ENCODE data around the gene DYNLL2.
"Not testable (repeated sequence)": the region's sequence is repeated elsewhere in the genome, so short reads cannot be mapped to it uniquely, and the experiment has no call there.

Gene DYNLL2

GRCh38 chr17:58082870-58083490 lies at the start of gene DYNLL2:
Gene DYNLL2, plus strand, starts transcription at chr17:58083419. Its CDS starts 3,672 bp downstream, at chr17:58087091.
- DNase-seq (ENCODE audit: low read depth in 4 of 4, low spot score in 1 of 4), result peak; percentile 72 to 89 (median 84)

DNA sequence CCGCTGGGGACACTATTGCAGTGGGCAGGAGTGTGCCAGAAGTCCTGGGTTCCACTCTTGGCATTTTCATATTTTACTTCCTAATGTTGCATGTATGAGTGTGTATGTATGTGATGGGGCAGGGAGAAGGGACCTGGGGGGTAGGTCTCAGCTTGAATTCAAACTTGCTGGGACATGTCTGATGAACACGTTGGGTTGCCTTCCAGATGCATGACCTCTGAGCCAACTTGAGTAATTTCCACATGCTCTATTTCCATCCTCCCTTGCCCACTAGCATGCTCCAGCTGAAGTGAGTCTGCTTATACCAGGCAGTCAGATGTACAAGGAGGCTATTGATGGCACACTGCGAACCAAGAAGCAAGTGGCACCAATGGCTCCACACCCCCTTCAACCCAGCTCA lies 43.2 kb upstream of the DYNLL2 start:
- DNase-seq (ENCODE audit: low read depth in 4 of 4, low spot score in 1 of 4), result no peak

DNA sequence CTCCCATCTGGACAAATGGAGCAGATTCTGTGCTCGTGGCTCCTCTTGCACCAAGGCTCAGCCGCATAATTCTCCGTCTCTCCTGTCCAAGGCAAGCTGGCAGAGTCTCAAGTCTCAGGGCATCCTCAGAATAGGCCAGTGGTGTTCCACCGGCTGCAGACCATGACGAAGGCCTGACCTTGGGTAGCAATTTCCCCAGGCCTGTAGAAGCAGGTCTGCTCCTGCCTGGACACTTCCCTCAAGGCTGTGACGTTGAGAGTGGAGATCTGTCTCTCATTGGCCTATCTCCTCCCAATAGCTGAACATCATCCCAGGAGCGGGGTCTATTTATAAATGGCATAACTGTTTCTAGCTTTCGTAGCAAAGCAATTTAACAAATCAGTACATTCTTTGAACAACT lies 42.8 kb upstream of the DYNLL2 start:
- no peak for DNase-seq (ENCODE audit: low read depth in 4 of 4, low spot score in 1 of 4)

GRCh38 chr17:58041161-58041560 lies 42.1 kb upstream of the DYNLL2 start:
- no peak for DNase-seq (ENCODE audit: low read depth in 4 of 4, low spot score in 1 of 4)

- no peak for DNase-seq (ENCODE audit: low read depth in 4 of 4, low spot score in 1 of 4)
These were observed 39.7 kb upstream of the DYNLL2 start for GRCh38 chr17:58043221-58044181.

DNA sequence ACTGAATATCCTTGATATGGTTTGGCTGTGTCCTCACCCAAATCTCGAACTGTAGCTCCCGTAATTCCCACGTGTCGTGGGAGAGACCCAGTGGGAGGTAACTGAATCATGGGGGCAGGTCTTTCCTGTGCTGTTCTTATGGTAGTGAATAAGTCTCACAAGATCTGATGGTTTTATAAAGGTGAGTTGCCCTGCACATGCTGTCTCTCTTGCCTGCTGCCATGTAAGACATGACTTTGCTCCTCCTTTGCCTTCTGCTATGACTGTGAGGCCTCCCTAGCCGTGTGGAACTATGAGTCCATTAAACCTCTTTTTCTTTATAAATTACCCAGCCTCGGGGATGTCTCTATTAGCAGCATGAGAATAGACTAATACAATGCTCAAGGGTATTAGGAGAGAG lies 39.0 kb upstream of the DYNLL2 start:
- not testable (repeated sequence) for DNase-seq (ENCODE audit: low read depth in 4 of 4, low spot score in 1 of 4)

- no peak for DNase-seq (ENCODE audit: low read depth in 4 of 4, low spot score in 1 of 4)
These were observed 36.8 kb upstream of the DYNLL2 start for GRCh38 chr17:58046239-58047094.

DNA sequence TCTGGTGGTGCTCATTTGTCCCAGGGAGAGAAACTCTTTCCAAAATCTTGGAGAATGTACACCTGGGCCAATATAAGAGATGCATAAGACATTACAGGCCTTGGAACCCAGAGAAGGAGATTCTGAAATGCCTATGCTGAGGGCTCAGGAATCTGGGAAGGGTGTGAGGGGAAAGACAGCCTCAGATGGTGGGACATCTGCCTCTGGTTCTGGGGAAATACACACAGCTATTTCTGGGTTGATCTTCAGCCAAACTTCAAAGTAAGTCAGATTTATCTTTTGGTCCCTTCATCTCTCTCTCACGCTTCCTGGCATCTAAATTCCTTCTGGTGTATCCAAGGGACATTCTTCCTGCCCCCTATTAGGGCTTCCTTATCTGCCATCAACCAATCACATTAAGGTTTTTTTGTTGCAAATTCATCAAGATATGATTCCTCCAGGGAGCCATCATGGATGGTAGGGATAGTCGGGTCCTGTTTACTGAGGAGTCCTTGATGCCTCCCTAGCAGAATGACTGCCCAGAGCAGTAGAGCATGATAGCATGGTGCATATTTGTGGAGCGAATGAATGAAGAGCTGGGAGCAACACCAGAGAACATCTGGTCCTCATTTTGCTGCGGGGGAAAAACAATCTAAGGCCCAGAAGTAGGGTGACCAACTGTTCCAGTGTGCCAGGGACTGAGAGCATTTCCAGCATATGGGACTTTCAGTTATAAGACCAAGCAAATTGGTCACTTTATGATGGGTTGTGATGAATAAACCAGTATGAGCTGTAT lies 35.7 kb upstream of the DYNLL2 start:
- no peak for DNase-seq (ENCODE audit: low read depth in 4 of 4, low spot score in 1 of 4)

DNA sequence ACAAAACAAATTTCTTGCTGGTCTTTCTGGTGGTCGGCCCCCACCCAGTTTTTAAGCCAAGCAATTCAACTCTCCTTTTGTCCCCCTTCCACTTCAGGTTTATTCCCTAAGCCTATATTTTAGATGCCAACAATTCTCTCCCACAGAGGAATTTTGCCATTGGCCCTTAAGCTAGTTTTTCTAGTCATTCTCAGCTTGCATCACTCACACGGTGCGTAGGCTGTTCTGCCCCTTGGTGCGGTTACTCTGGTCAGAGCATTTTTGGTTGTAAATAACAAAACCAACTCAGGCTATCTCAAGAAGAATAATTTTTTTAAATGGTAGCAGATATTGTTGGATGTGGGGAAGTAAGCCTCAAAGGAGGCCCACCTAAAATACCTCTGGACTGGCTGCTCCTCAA lies 33.7 kb upstream of the DYNLL2 start:
- no peak for DNase-seq (ENCODE audit: low read depth in 4 of 4, low spot score in 1 of 4)

DNA sequence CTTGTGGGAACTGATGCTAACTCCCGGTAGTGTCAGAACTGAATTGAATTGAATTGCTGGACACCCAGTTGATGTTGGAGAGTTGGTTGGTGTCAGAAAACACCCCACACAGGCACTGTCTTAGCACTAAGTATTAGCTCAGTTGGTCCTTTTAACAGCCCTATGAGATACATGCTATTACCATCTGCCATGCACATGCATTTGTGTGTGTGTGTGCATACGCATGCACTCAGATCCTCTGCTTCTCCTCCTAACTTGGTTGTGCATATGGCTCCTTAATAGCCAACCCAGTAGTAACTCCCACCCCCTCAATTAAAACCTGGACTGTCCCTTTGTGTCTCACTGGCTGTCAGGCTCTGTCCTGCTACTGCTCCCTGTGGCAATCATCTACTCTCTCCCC lies 32.3 kb upstream of the DYNLL2 start:
- DNase-seq (ENCODE audit: low read depth in 4 of 4, low spot score in 1 of 4), result no peak

DNA sequence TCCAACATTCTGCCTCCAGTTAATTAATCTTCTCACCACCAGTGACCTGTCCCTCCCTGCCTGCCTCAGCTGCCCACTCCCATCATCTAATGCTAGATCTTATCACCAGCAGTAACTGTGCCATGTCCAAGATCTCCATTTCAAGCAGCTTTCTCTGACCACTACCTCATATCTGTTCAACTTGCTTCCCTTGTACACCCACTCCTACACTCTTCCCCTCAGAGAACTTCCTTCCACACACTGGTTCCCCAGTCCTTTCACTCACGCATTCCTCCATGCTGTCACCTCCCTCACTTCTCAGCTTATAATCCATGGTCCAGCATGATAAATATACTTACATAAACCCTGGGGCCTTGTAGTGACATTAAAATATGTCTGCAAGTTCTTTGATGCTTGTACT lies 31.8 kb upstream of the DYNLL2 start:
- no peak for DNase-seq (ENCODE audit: low read depth in 4 of 4, low spot score in 1 of 4)

DNA sequence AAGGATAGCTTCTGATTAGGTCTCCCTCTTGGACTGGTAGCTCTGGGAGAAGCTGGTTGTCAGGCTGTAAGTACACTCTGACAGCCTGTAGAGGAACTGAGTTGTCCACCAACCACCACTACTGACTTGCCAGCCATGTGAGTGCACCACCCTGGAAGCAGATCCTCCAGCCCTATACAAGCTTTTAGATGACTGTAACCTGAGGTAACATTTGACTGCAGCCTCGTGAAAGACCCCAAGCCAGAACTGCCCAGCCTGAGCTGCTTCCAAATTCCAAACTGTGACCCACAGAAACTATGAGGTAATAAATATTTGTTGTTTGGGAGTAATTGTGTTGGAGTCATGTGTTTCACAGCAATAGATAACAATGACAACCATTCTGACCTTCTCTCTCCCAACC lies 30.8 kb upstream of the DYNLL2 start:
- no peak for DNase-seq (ENCODE audit: low read depth in 4 of 4, low spot score in 1 of 4)

GRCh38 chr17:58052945-58053715 lies 30.1 kb upstream of the DYNLL2 start:
- peak in 1 of 4 experiments; percentile 2 for DNase-seq (ENCODE audit: low read depth in 4 of 4, low spot score in 1 of 4)

DNA sequence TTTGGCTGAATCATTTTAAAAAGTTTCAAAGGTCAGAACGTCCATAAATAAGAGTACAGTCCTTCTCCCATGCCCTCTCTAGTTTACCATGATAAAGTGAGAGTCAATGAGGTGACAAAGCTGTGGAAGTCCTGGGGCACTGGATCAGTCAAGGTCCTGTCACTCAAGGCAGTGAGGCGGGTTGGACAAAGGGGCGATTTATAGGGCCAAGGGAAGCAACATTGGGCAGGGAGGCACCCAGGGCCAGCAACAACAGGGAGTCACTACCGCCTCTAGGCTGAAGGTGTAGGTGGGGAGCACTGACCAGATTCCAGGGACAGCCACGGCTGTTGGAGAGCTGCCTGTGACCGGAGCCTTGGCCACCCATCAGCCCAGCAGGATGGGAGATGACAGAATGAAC lies 28.6 kb upstream of the DYNLL2 start:
- DNase-seq (ENCODE audit: low read depth in 4 of 4, low spot score in 1 of 4), result no peak

DNA sequence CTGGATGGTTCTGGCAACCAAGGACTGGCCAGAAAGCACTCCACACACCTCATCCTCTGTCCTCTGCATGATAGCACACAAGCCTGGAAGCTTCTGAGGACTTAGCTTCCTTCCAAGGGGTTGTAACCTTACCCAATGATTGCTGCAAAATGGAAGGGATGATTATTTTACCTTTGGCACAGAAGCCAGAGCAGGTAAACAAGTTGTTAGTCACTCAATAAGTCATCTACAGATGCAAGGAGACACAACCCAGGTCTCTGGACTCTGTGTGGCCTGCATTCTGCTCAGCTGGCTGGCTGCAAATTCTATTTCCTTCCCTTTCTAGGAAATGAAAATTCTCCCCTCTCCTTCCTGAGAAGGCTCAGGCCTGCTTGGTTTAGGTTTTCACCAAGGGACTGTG lies 26.7 kb upstream of the DYNLL2 start:
- no peak for DNase-seq (ENCODE audit: low read depth in 4 of 4, low spot score in 1 of 4)

DNA sequence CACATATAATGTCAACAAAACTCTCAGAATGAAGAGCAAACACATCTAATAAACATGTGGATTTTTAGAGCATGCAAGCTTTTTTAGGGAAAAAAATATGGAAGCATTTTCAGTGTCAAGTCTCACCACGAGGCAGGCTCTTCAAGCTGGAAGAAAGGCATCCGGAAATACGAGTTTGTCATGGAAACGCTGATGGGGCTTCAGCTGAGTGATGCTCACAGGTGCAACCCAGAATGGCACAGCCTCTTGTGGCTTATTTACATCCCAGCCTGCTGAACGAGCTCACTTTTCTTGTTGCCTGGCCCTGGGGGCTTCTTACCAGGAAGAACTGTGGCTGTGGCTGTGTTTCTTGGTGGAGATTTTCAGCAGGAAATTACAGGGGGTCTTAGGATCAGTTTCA lies 24.1 kb upstream of the DYNLL2 start:
- DNase-seq (ENCODE audit: low read depth in 4 of 4, low spot score in 1 of 4), result no peak

GRCh38 chr17:58060596-58061191 lies 22.5 kb upstream of the DYNLL2 start:
- no peak for DNase-seq (ENCODE audit: low read depth in 4 of 4, low spot score in 1 of 4)

GRCh38 chr17:58061672-58062071 lies 21.5 kb upstream of the DYNLL2 start:
- DNase-seq (ENCODE audit: low read depth in 4 of 4, low spot score in 1 of 4), result no peak

DNA sequence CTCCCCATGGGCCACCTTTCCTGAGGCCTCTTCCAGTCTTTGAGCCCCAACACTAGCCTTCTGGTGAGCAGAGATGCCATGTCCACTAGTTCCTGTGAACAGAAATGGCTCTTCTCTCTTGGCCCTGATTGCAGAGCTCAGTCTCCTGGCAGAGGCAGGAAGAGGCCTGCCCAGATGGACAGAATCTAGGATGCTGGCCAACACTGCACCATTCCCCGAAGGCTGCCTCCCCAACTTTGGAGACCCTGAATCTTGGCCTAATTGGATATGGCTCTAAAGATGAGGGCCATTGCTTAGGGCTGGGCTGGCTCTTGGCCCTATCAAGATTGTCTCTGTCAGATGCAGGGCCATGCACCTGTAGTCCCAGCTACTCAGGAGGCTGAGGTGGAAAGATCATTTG lies 18.0 kb upstream of the DYNLL2 start:
- DNase-seq (ENCODE audit: low read depth in 4 of 4, low spot score in 1 of 4), result no peak

DNA sequence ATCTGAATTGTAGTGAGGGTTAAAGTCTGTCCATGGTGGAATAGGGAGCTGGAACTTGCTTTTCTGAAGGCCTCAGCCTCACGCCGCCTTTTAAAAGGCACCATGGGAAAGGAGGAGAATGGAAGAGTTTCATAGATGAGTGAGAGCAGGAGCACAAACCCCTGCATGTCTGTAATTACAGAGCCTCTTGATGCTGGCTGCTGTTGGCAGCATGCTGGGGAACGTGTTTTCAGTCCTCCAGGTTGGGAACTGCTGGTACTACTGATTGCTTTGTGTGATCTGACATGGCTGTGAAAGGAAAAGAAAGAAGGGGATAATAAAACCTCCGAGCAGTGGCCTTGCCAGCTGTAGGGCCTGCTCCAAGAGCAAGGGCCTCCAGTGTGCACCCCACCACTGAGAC lies 16.8 kb upstream of the DYNLL2 start:
- no peak for DNase-seq (ENCODE audit: low read depth in 4 of 4, low spot score in 1 of 4)
